Measurements from ENCODE around the gene ADGRG6.

The ADGRG6 gene

GRCh38 chr6:142355520-142356174 is 53.8 kb downstream of the ADGRG6 start:
- H3K36me3 ChIP-seq (ENCODE audit: control insufficient read depth, insufficient read depth, low read length): no peaks in the 10 kb centered on the region
- no peak for DNase-seq
- H3K9me3 ChIP-seq (ENCODE audit: control insufficient read depth, low read length): no peaks in the 10 kb centered on the region
- H3K27me3 ChIP-seq (replicated peaks; ENCODE audit: control insufficient read depth, insufficient read depth, low read length, poor library complexity, severe bottlenecking): no peaks in the 10 kb centered on the region
- no peaks in the 10 kb centered on the region for H3K4me1 ChIP-seq (ENCODE audit: control insufficient read depth, insufficient read depth, low read length, poor library complexity, severe bottlenecking)
- no peak overlapping the region for H3K27ac ChIP-seq (ENCODE audit: insufficient read depth, low read length, poor library complexity, severe bottlenecking)
- no peak overlapping the region for H3K4me3 ChIP-seq (ENCODE audit: insufficient read depth, low read depth, low read length, poor library complexity, severe bottlenecking)

- no peak overlapping the region for H3K4me3 ChIP-seq (ENCODE audit: insufficient read depth, low read depth, low read length, poor library complexity, severe bottlenecking)
- no peaks in the 10 kb centered on the region for H3K4me1 ChIP-seq (ENCODE audit: control insufficient read depth, insufficient read depth, low read length, poor library complexity, severe bottlenecking)
- no peaks in the 10 kb centered on the region for H3K9me3 ChIP-seq (ENCODE audit: control insufficient read depth, low read length)
- H3K27ac ChIP-seq (ENCODE audit: insufficient read depth, low read length, poor library complexity, severe bottlenecking): no peak overlapping the region
- H3K27me3 ChIP-seq (replicated peaks; ENCODE audit: control insufficient read depth, insufficient read depth, low read length, poor library complexity, severe bottlenecking): no peaks in the 10 kb centered on the region
- H3K36me3 ChIP-seq (ENCODE audit: control insufficient read depth, insufficient read depth, low read length): no peaks in the 10 kb centered on the region
- DNase-seq: no peak
These were observed 54.5 kb downstream of the ADGRG6 start for GRCh38 chr6:142356201-142356883.

DNA sequence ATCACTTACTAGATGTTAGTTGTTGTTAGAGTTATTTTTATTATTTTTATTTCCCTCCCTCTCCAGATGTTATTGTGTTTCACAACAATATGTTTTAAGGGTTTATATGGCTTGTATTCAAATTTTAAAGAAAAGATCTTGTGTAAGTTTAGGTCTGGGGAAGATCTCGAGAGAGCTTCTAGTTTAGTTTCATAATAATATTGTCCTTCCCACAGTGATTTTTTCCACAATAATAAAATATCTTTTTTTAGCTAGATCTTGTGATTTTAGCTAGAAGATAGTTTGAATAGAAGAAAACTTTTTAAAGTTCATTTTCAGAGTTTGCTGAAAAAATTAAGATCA is 55.0 kb downstream of the ADGRG6 start:
- no peaks in the 10 kb centered on the region for H3K4me1 ChIP-seq (ENCODE audit: control insufficient read depth, insufficient read depth, low read length, poor library complexity, severe bottlenecking)
- no peak overlapping the region for H3K4me3 ChIP-seq (ENCODE audit: insufficient read depth, low read depth, low read length, poor library complexity, severe bottlenecking)
- no peaks in the 10 kb centered on the region for H3K27me3 ChIP-seq (replicated peaks; ENCODE audit: control insufficient read depth, insufficient read depth, low read length, poor library complexity, severe bottlenecking)
- DNase-seq: no peak
- no peak overlapping the region for H3K27ac ChIP-seq (ENCODE audit: insufficient read depth, low read length, poor library complexity, severe bottlenecking)
- H3K9me3 ChIP-seq (ENCODE audit: control insufficient read depth, low read length): no peaks in the 10 kb centered on the region
- H3K36me3 ChIP-seq (ENCODE audit: control insufficient read depth, insufficient read depth, low read length): no peaks in the 10 kb centered on the region

GRCh38 chr6:142357879-142358278 is 56.1 kb downstream of the ADGRG6 start:
- H3K27me3 ChIP-seq (replicated peaks; ENCODE audit: control insufficient read depth, insufficient read depth, low read length, poor library complexity, severe bottlenecking): no peaks in the 10 kb centered on the region
- no peak overlapping the region for H3K27ac ChIP-seq (ENCODE audit: insufficient read depth, low read length, poor library complexity, severe bottlenecking)
- no peaks in the 10 kb centered on the region for H3K4me1 ChIP-seq (ENCODE audit: control insufficient read depth, insufficient read depth, low read length, poor library complexity, severe bottlenecking)
- H3K4me3 ChIP-seq (ENCODE audit: insufficient read depth, low read depth, low read length, poor library complexity, severe bottlenecking): no peak overlapping the region
- no peak for DNase-seq
- no peaks in the 10 kb centered on the region for H3K9me3 ChIP-seq (ENCODE audit: control insufficient read depth, low read length)
- no peaks in the 10 kb centered on the region for H3K36me3 ChIP-seq (ENCODE audit: control insufficient read depth, insufficient read depth, low read length)

DNA sequence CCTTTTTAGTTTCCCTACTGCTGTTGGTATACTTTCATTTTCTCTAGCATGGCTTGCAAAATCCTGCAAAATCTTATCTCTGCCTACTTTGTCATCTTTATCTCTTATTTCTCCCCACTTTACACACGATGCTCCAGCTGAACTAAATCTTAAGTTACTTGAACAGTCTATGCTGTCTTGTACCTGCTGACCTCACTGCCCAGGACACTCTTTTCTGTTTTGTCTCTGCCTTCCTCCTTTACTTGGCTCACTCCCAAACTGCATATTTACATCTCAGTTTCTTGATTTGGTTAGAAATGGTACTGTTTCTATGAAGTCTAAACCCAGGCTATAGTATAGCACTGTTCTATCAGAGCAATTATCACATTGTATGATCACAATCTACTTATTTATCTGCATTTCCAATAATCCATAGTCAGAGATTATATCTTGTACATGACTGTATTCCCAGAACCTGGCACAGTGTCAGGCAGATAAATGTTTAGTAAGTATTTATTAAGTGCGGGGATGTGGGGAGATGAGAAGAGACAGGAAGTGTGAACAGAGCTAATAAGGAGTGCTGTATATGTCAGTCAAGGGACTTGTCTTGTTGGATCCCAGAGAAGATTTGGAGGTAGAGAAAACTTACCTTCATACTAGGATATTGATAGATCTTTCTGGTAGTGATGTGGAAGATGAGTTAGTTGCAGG is 57.6 kb downstream of the ADGRG6 start:
- Histone ChIP-seq H3K4me3 (ENCODE audit: insufficient read depth, low read depth, low read length, poor library complexity, severe bottlenecking) (no peak overlapping the region), H3K9me3 (ENCODE audit: control insufficient read depth, low read length) (no peaks in the 10 kb centered on the region), H3K27me3 (replicated peaks; ENCODE audit: control insufficient read depth, insufficient read depth, low read length, poor library complexity, severe bottlenecking) (no peaks in the 10 kb centered on the region), H3K27ac (ENCODE audit: insufficient read depth, low read length, poor library complexity, severe bottlenecking) (no peak overlapping the region), H3K4me1 (ENCODE audit: control insufficient read depth, insufficient read depth, low read length, poor library complexity, severe bottlenecking) (no peaks in the 10 kb centered on the region), H3K36me3 (ENCODE audit: control insufficient read depth, insufficient read depth, low read length) (no peaks in the 10 kb centered on the region)
- DNase-seq: no peak

DNA sequence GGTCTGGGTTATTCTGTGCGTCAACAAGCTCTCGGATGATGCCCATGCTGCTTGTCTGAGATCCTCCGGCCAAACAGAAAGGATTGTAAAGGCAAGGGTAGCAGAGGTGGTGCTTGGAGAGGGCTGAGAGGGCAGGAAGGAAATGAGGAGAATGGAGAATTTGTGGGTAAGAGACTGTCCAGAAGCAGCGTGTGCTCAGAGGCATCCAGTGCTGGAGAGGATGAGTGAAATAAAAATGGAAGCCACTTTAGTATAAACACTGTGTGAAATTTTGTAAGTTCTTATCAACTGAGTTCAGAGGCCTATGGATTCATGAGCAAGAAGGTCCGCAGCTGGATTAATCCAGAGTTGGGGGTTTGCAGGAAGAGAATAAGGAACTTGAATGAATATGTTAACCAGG is 59.5 kb downstream of the ADGRG6 start:
- Histone ChIP-seq H3K27ac (ENCODE audit: insufficient read depth, low read length, poor library complexity, severe bottlenecking) (no peak overlapping the region), H3K9me3 (ENCODE audit: control insufficient read depth, low read length) (no peaks in the 10 kb centered on the region), H3K36me3 (ENCODE audit: control insufficient read depth, insufficient read depth, low read length) (no peaks in the 10 kb centered on the region), H3K4me3 (ENCODE audit: insufficient read depth, low read depth, low read length, poor library complexity, severe bottlenecking) (no peak overlapping the region), H3K4me1 (ENCODE audit: control insufficient read depth, insufficient read depth, low read length, poor library complexity, severe bottlenecking) (no peaks in the 10 kb centered on the region), H3K27me3 (replicated peaks; ENCODE audit: control insufficient read depth, insufficient read depth, low read length, poor library complexity, severe bottlenecking) (no peaks in the 10 kb centered on the region)
- no peak for DNase-seq

DNA sequence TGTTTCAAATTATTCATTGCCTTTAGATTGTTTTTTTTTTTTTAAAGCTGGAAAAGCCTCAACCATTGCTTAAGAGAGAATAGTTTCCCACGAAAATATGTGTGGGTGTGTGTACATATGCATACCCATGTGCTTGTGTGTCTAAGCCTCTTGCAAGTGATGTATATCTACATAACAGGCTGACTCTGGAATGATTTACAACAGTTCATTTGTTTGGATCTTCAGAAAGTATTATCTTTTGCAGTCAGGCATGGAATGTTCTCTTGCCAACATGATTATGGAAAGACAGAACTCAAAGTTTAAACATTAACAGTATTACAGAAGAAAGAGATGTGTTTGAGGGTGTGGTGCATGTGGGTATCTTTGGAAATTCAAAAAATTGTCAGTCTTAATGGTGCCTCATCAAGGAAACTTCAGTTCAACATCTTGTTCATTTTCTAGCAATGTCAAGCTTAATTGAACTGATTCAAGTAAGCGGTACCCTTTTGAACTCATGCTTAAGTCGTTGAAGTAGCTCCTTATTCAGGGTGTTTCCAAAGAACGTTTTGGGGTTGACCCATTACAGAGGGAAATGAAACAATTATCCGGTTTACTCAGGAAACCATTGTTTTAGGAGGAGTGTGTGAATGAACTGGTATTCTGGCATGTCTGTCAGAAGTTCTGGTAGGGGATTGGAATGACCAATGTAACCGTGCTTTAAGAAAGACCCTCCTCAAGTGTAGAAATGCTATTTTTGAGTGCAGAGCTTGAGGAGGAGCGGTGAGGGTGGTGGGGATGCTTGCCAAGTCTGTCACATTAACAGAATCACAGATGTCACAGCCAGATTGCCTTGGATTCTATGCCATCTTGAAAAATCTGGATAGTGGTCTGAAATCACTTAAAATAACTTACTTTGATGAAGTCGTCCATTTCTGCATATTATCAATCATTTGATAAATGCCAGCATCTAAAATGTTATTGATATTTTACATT is 60.3 kb downstream of the ADGRG6 start:
- H3K4me1 ChIP-seq (ENCODE audit: control insufficient read depth, insufficient read depth, low read length, poor library complexity, severe bottlenecking): no peaks in the 10 kb centered on the region
- DNase-seq: no peak
- no peaks in the 10 kb centered on the region for H3K9me3 ChIP-seq (ENCODE audit: control insufficient read depth, low read length)

DNA sequence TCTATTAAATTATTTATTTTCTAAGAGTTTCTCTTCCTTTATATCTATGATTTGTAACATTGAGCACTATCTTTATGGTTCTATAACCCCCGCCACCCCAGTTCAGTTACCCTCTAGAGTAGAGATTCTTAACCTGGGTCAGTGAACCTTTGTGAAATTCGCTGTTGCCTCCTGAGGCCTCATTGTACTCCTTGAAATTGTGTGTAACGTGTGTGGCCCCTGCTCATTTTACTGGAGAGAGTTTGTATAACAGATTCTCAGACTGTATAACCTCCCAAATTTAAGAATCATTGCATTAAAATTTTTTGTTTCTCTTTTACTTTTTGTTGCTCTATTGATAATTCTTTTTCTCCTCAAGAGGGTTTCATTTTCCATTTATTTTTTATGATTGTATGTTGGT is 65.3 kb downstream of the ADGRG6 start:
- no peak for DNase-seq
- H3K36me3 ChIP-seq (ENCODE audit: control insufficient read depth, insufficient read depth, low read length): no peaks in the 10 kb centered on the region
- H3K27me3 ChIP-seq (replicated peaks; ENCODE audit: control insufficient read depth, insufficient read depth, low read length, poor library complexity, severe bottlenecking): no peaks in the 10 kb centered on the region
- H3K27ac ChIP-seq (ENCODE audit: insufficient read depth, low read length, poor library complexity, severe bottlenecking): no peak overlapping the region
- H3K9me3 ChIP-seq (ENCODE audit: control insufficient read depth, low read length): no peaks in the 10 kb centered on the region
- H3K4me3 ChIP-seq (ENCODE audit: insufficient read depth, low read depth, low read length, poor library complexity, severe bottlenecking): no peak overlapping the region
- no peaks in the 10 kb centered on the region for H3K4me1 ChIP-seq (ENCODE audit: control insufficient read depth, insufficient read depth, low read length, poor library complexity, severe bottlenecking)

More for the DNA sequence above, 60.3 kb downstream of the ADGRG6 start:
- no peak overlapping the region for H3K27ac ChIP-seq (ENCODE audit: insufficient read depth, low read length, poor library complexity, severe bottlenecking)
- no peaks in the 10 kb centered on the region for H3K27me3 ChIP-seq (replicated peaks; ENCODE audit: control insufficient read depth, insufficient read depth, low read length, poor library complexity, severe bottlenecking)
- H3K36me3 ChIP-seq (ENCODE audit: control insufficient read depth, insufficient read depth, low read length): no peaks in the 10 kb centered on the region
- H3K4me3 ChIP-seq (ENCODE audit: insufficient read depth, low read depth, low read length, poor library complexity, severe bottlenecking): no peak overlapping the region

DNA sequence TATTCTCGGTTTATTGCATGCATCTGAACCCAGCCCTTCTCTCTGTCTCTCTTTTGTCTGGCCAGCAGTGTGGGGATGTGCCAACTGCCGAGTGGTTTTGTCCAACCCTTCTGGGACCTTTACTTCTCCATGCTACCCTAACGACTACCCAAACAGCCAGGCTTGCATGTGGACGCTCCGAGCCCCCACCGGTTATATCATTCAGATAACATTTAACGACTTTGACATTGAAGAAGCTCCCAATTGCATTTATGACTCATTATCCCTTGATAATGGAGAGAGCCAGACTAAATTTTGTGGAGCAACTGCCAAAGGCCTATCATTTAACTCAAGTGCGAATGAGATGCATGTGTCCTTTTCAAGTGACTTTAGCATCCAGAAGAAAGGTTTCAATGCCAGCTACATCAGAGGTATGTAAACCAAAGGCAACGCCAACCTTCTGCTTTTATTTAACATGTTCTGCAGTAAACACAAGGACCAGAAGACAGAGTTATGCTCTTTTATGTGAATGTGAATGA is 65.8 kb downstream of the ADGRG6 start:
- H3K27me3 ChIP-seq (replicated peaks; ENCODE audit: control insufficient read depth, insufficient read depth, low read length, poor library complexity, severe bottlenecking): no peaks in the 10 kb centered on the region
- H3K9me3 ChIP-seq (ENCODE audit: control insufficient read depth, low read length): no peaks in the 10 kb centered on the region
- no peaks in the 10 kb centered on the region for H3K4me1 ChIP-seq (ENCODE audit: control insufficient read depth, insufficient read depth, low read length, poor library complexity, severe bottlenecking)
- no peak for DNase-seq
- no peaks in the 10 kb centered on the region for H3K36me3 ChIP-seq (ENCODE audit: control insufficient read depth, insufficient read depth, low read length)
- no peak overlapping the region for H3K27ac ChIP-seq (ENCODE audit: insufficient read depth, low read length, poor library complexity, severe bottlenecking)
- no peak overlapping the region for H3K4me3 ChIP-seq (ENCODE audit: insufficient read depth, low read depth, low read length, poor library complexity, severe bottlenecking)

Data from effector memory CD4-positive, alpha-beta T cell (primary cell).